Vagina (tissue), 2 donors: ENCODE measurements around the gene ERLIN1. TPM values are rescaled to one million over a fixed set of nuclear protein-coding genes. Genes with fewer than 3 reads are reported as not detected.

ENCODE experiments used
- DNase-seq, 2 donors: peaks; one replicate each; pipeline ENCODE4 v3.0.0-alpha.2; 2017; ENCODE audit errors: extremely low spot score in 2 of 2
- H3K27ac ChIP-seq: fragments of 200-600 bp; sonication (generic); one replicate; pipeline ENCODE4 v1.5.1; 2019
- H3K27me3 ChIP-seq: fragments of 200-600 bp; sonication (generic); one replicate; pipeline ENCODE4 v1.5.1; 2019
- H3K36me3 ChIP-seq, 2 donors: fragments of 200-600 bp; sonication (generic); one replicate each; pipeline ENCODE4 v1.5.1; 2017 to 2019
- H3K4me1 ChIP-seq: fragments of 200-600 bp; sonication (generic); one replicate; pipeline ENCODE4 v1.5.1; 2019
- H3K4me3 ChIP-seq, 2 donors: fragments of 200-600 bp; sonication (generic); 1 replicate in 1 of 2; 2 replicates in 1 of 2; pipeline ENCODE4 v1.5.1; 2016 to 2019
- H3K9me3 ChIP-seq: fragments of 200-600 bp; sonication (generic); one replicate; pipeline ENCODE4 v1.5.1; 2019
- CTCF ChIP-seq, 3 experiments: fragments of 450-650 bp in 2 of 3; fragments of 200-600 bp in 1 of 3; sonication (generic) in 1 of 3; IDR thresholded peaks; one replicate each; pipeline ENCODE4 v1.5.1; 2017 to 2019; ENCODE audit warnings: antibody characterized with exemption in 3 of 3, mild to moderate bottlenecking in 2 of 3, moderate library complexity in 2 of 3
- POLR2A ChIP-seq, 2 donors: fragments of 450-650 bp; IDR thresholded peaks; one replicate each; pipeline ENCODE4 v1.6.1; 2017; ENCODE audit warnings: antibody characterized with exemption in 2 of 2, mild to moderate bottlenecking in 2 of 2, moderate library complexity in 2 of 2
- POLR2AphosphoS5 ChIP-seq, 2 donors: sonication (generic); formaldehyde crosslinking; IDR thresholded peaks; one replicate each; pipeline ENCODE4 v1.9.0; 2017; ENCODE audit warnings: antibody characterized with exemption in 2 of 2, mild to moderate bottlenecking in 2 of 2, low read depth in 1 of 2; ENCODE audit not compliant: insufficient read depth in 1 of 2
- intact Hi-C: fragments of 100-400 bp; cut with DNase I; formaldehyde crosslinking; loops from one replicate; pipeline ENCODE4 v1.15.1; 2023
- total RNA-seq: library from RNA; depleted of rRNA; stranded (reverse); fragments of >200 nt; gene quantifications from one replicate; pipeline ENCODE4 v1.2.3, GENCODE V29; 2016

Gene ERLIN1
- total RNA-seq, 1 donor from 2014 or later, result 25.5 TPM

GRCh38 chr10:100122780-100123179, 63.0 kb downstream of the ERLIN1 start:
- DNase-seq, result no peak
- TF ChIP-seq CTCF (IDR thresholded peaks at IDR 0.05), result no peak
- no peak for TF ChIP-seq POLR2AphosphoS5 (IDR thresholded peaks at IDR 0.05; ENCODE audit: insufficient read depth in 1 of 2, low read depth in 1 of 2)
- no peak for TF ChIP-seq POLR2A (IDR thresholded peaks at IDR 0.05)
- H3K9me3 ChIP-seq, result no peaks in the 10 kb centered on the region
- no peak overlapping the region for H3K4me3 ChIP-seq
- intact Hi-C loops, result no loop called here
- no peaks in the 10 kb centered on the region for H3K4me1 ChIP-seq
- no peak overlapping the region for H3K27ac ChIP-seq
- no peaks in the 10 kb centered on the region for H3K36me3 ChIP-seq
- H3K27me3 ChIP-seq, result no peaks in the 10 kb centered on the region

- intact Hi-C loops, result no loop called here
- Histone ChIP-seq H3K27ac (no peak overlapping the region), H3K4me3 (no peak overlapping the region), H3K27me3 (no peaks in the 10 kb centered on the region), H3K36me3 (no peaks in the 10 kb centered on the region), H3K9me3 (no peaks in the 10 kb centered on the region), H3K4me1 (no peaks in the 10 kb centered on the region)
- TF ChIP-seq CTCF (IDR thresholded peaks at IDR 0.05) (no peak), POLR2AphosphoS5 (IDR thresholded peaks at IDR 0.05; ENCODE audit: insufficient read depth in 1 of 2, low read depth in 1 of 2) (no peak), POLR2A (IDR thresholded peaks at IDR 0.05) (no peak)
- DNase-seq, result no peak
Observed at GRCh38 chr10:100120550-100120949, 65.3 kb downstream of the ERLIN1 start.

- no peaks in the 10 kb centered on the region for H3K36me3 ChIP-seq
- TF ChIP-seq POLR2A (IDR thresholded peaks at IDR 0.05) (no peak), POLR2AphosphoS5 (IDR thresholded peaks at IDR 0.05; ENCODE audit: insufficient read depth in 1 of 2, low read depth in 1 of 2) (no peak), CTCF (IDR thresholded peaks at IDR 0.05) (no peak)
- intact Hi-C loops, result no loop called here
- no peaks in the 10 kb centered on the region for H3K4me1 ChIP-seq
- no peak for DNase-seq
- H3K27me3 ChIP-seq, result no peaks in the 10 kb centered on the region
- no peak overlapping the region for H3K4me3 ChIP-seq
- no peak overlapping the region for H3K27ac ChIP-seq
- no peaks in the 10 kb centered on the region for H3K9me3 ChIP-seq
Observed at GRCh38 chr10:100119726-100120125, 66.1 kb downstream of the ERLIN1 start.

GRCh38 chr10:100114976-100115770, 70.7 kb downstream of the ERLIN1 start:
- H3K9me3 ChIP-seq, result no peaks in the 10 kb centered on the region
- no peak for DNase-seq
- no peak overlapping the region for H3K27ac ChIP-seq
- TF ChIP-seq CTCF (IDR thresholded peaks at IDR 0.05), result no peak
- no peak for TF ChIP-seq POLR2A (IDR thresholded peaks at IDR 0.05)
- TF ChIP-seq POLR2AphosphoS5 (IDR thresholded peaks at IDR 0.05; ENCODE audit: insufficient read depth in 1 of 2, low read depth in 1 of 2), result no peak
- H3K27me3 ChIP-seq, result no peaks in the 10 kb centered on the region
- no peaks in the 10 kb centered on the region for H3K36me3 ChIP-seq
- intact Hi-C loops, result no loop called here
- H3K4me1 ChIP-seq, result no peaks in the 10 kb centered on the region
- no peak overlapping the region for H3K4me3 ChIP-seq

GRCh38 chr10:100114460-100114859, 71.4 kb downstream of the ERLIN1 start:
- Histone ChIP-seq H3K4me3 (no peak overlapping the region), H3K36me3 (no peaks in the 10 kb centered on the region), H3K9me3 (no peaks in the 10 kb centered on the region), H3K4me1 (no peaks in the 10 kb centered on the region), H3K27ac (no peak overlapping the region), H3K27me3 (no peaks in the 10 kb centered on the region)
- intact Hi-C loops, result no loop called here
- no peak for DNase-seq
- TF ChIP-seq POLR2AphosphoS5 (IDR thresholded peaks at IDR 0.05; ENCODE audit: insufficient read depth in 1 of 2, low read depth in 1 of 2) (no peak), CTCF (IDR thresholded peaks at IDR 0.05) (no peak), POLR2A (IDR thresholded peaks at IDR 0.05) (no peak)
